GM23338 (cell line): ENCODE measurements around the gene FFAR3.

ENCODE experiments used
- CREB1 ChIP-seq: fragments of 250-450 bp; sonication (Bioruptor Pico); IDR thresholded peaks from 2 replicates; pipeline ENCODE4 v1.5.0; 2020; ENCODE audit warnings: low read depth, mild to moderate bottlenecking, moderate library complexity
- CTCF ChIP-seq, 2 experiments: fragments of 200-600 bp in 1 of 2; sonication (generic) in 1 of 2; conservative IDR thresholded peaks; 2 replicates each; pipeline versions ENCODE4 v1.5.1 to v1.6.1; 2016 to 2017; ENCODE audit warnings: antibody characterized with exemption in 2 of 2, low read depth in 2 of 2, mild to moderate bottlenecking in 2 of 2, moderate library complexity in 1 of 2
- EZH2 ChIP-seq: fragments of 200-600 bp; sonication (generic); IDR thresholded peaks from one replicate; pipeline ENCODE4 v1.8.0; 2017; ENCODE audit warnings: antibody characterized with exemption, mild to moderate bottlenecking, low read depth; ENCODE audit not compliant: unreplicated experiment
- EZH2phosphoT487 ChIP-seq: fragments of 200-600 bp; sonication (generic); IDR thresholded peaks from one replicate; pipeline ENCODE4 v1.8.1; 2018; ENCODE audit warnings: antibody characterized with exemption; ENCODE audit not compliant: unreplicated experiment
- JUNB ChIP-seq: IDR thresholded peaks from one replicate; pipeline ENCODE4 v1.6.1; 2016; ENCODE audit warnings: antibody characterized with exemption; ENCODE audit not compliant: unreplicated experiment
- POLR2AphosphoS5 ChIP-seq: IDR thresholded peaks from 2 replicates; pipeline ENCODE4 v1.6.1; 2016; ENCODE audit warnings: antibody characterized with exemption, low read depth
- REST ChIP-seq: IDR thresholded peaks from one replicate; pipeline ENCODE4 v1.6.1; 2018; ENCODE audit warnings: antibody characterized with exemption; ENCODE audit not compliant: unreplicated experiment
- ZNF462 ChIP-seq: fragments of 250-450 bp; sonication (Bioruptor Pico); IDR thresholded peaks from 2 replicates; pipeline ENCODE4 v1.5.0; 2020; ENCODE audit warnings: mild to moderate bottlenecking, moderate library complexity

DNA sequence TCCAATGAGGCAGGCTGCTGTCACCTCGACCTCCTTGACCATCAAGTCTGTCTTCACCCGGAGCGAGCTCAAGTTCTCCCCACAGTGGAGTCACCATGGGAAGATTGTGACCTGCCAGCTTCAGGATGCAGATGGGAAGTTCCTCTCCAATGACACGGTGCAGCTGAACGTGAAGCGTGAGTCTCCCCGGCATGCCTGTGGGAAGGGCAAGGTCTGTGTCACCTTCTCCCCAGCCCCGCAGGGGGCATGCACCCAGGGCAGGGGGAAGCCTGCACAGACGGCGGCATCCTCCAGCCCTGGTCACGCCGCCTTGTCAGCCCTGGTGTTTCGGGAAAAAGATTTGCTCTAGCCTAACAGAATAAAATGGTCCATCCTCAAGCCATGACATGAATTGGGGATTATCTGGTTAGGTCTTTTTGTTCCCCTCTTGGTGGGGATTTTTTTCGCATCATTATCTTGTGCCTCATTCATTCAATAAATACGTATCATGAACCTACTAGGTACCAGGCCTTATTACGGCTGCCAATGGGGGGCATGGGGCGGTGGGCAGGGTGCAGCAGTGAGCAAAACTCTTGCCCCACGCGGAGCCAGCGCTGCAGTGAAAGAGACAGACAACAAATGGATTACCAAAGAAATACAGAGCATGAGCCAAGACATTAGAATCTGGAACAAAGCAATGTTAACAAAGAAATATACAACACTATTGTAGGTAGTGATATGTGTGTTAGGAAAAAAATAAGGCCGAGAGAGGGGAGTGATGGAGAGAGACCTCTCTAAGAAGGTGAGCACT, 21.9 kb upstream of the FFAR3 start:
- TF ChIP-seq ZNF462 (no peak), CTCF (conservative IDR thresholded peaks at IDR 0.05; ENCODE audit: low read depth in 2 of 2) (no peak), REST (no peak), JUNB (no peak), CREB1 (CRISPR knock-in tag) (no peak), POLR2AphosphoS5 (no peak), EZH2 (no peak), EZH2phosphoT487 (no peak)
